HL-60 (cell line): Measurements from ENCODE around the gene CYGB.

Experiments
- DNase-seq, 2 experiments: peaks; one replicate each; pipeline ENCODE4 v3.0.0-alpha.2; 2010 to 2020; ENCODE audit warnings: low read depth in 1 of 2, low spot score in 1 of 2
- H3K27ac ChIP-seq: fragments of 250-450 bp; sonication (Bioruptor Pico); replicated peaks from 2 replicates; pipeline ENCODE4 v1.5.1; 2020; ENCODE audit warnings: mild to moderate bottlenecking, moderate library complexity
- H3K27me3 ChIP-seq: fragments of 250-450 bp; sonication (Bioruptor Pico); 2 replicates; pipeline ENCODE4 v1.5.1; 2021; ENCODE audit warnings: mild to moderate bottlenecking, moderate library complexity; ENCODE audit not compliant: insufficient read depth, poor library complexity, severe bottlenecking
- H3K4me3 ChIP-seq: replicated peaks from 2 replicates; pipeline ENCODE4 v1.5.1; 2011; ENCODE audit warnings: mild to moderate bottlenecking, control low read depth, low read length; ENCODE audit not compliant: insufficient read depth
- CTCF ChIP-seq: IDR thresholded peaks from one replicate; pipeline ENCODE4 v1.5.1; 2011; ENCODE audit warnings: low read length, control low read depth, inconsistent platforms; ENCODE audit not compliant: insufficient read depth
- GABPA ChIP-seq: IDR thresholded peaks from 2 replicates; pipeline ENCODE4 v1.6.1; 2012; ENCODE audit warnings: low read depth
- POLR2AphosphoS5 ChIP-seq: IDR thresholded peaks from 2 replicates; pipeline ENCODE4 v1.6.1; 2012; ENCODE audit warnings: low read depth
- SPI1 ChIP-seq: IDR thresholded peaks from 2 replicates; pipeline ENCODE4 v1.6.1; 2012; ENCODE audit warnings: low read depth, mild to moderate bottlenecking, borderline replicate concordance
- TF ChIP-seq, protein P1 (sequence below): IDR thresholded peaks from 2 replicates; pipeline ENCODE4 v1.6.1; 2012; ENCODE audit warnings: low read depth; ENCODE audit not compliant: insufficient replicate concordance

Gene CYGB

DNA sequence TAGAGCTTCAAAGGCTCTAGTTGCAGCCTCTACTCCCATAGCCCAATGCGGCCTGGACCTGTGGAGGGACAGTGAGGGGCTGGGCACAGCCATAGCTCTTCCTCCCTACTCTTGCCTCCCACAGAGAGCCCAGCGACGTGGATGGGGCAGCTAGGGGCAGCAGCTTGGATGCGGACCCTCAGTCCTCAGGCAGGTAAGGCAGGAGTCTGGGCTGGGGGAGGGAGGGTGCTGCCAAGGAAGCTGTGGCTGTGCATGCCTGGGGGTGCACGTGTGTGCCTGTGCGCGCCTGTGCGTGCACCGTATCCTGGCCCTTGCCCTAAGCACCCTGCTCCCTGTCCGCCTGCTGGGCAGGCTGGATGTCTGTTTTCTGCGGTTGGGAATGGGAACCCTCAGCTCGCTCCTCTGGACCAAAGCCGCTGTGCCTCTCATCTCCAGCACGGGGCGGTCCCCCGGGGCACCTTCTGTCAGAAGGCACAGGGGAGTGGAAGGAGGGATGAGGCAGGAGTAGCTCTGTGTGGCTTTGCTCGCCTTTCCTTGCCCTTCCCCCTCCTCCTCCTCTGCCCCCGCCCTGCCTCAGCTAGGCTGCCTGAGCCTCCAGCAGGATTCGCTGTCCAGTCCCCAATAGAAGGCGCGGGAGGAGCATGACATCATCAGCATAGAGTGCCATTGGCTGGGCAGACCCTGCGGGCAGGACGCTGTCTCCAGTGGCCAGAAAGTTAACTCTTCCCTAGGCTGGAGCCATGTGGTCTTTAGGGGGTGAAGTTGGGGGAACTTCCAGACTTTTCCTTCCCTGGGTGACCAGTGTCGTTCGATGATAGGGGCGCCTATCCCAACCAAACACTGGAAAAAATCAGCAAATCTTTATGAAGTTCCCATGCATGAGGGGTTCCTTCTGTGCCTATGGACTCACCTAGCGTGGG lies 3.1 kb upstream of the CYGB start:
- Histone ChIP-seq H3K4me3 (no peak overlapping the region), H3K27me3 (peaks cover 25% of the 10 kb centered on the region), H3K27ac (no peak overlapping the region)
- DNase-seq: peak in 1 of 2 experiments; percentile 19
- TF ChIP-seq SPI1 (no peak), POLR2AphosphoS5 (no peak), CTCF (no peak), GABPA (no peak)
- TF ChIP-seq, protein P1, sequence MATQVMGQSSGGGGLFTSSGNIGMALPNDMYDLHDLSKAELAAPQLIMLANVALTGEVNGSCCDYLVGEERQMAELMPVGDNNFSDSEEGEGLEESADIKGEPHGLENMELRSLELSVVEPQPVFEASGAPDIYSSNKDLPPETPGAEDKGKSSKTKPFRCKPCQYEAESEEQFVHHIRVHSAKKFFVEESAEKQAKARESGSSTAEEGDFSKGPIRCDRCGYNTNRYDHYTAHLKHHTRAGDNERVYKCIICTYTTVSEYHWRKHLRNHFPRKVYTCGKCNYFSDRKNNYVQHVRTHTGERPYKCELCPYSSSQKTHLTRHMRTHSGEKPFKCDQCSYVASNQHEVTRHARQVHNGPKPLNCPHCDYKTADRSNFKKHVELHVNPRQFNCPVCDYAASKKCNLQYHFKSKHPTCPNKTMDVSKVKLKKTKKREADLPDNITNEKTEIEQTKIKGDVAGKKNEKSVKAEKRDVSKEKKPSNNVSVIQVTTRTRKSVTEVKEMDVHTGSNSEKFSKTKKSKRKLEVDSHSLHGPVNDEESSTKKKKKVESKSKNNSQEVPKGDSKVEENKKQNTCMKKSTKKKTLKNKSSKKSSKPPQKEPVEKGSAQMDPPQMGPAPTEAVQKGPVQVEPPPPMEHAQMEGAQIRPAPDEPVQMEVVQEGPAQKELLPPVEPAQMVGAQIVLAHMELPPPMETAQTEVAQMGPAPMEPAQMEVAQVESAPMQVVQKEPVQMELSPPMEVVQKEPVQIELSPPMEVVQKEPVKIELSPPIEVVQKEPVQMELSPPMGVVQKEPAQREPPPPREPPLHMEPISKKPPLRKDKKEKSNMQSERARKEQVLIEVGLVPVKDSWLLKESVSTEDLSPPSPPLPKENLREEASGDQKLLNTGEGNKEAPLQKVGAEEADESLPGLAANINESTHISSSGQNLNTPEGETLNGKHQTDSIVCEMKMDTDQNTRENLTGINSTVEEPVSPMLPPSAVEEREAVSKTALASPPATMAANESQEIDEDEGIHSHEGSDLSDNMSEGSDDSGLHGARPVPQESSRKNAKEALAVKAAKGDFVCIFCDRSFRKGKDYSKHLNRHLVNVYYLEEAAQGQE: no peak

- no peak for DNase-seq
- TF ChIP-seq, protein P1: no peak
- TF ChIP-seq GABPA: no peak
- TF ChIP-seq SPI1: no peak
- TF ChIP-seq POLR2AphosphoS5: no peak
- TF ChIP-seq CTCF: no peak
- Histone ChIP-seq H3K27me3 (peaks cover 25% of the 10 kb centered on the region), H3K27ac (no peak within 1 kb of the TSS), H3K4me3 (no peak within 1 kb of the TSS)
Observed at GRCh38 chr17:76539631-76540271, 2.2 kb upstream of the CYGB start, which contains the start of gene PRCD. PRCD (plus strand) TSS chr17:76540044; CDS start chr17:76540142, 98 bp downstream.

- Histone ChIP-seq H3K27ac (no peak overlapping the region), H3K27me3 (peaks cover 22% of the 10 kb centered on the region), H3K4me3 (no peak overlapping the region)
- no peak for TF ChIP-seq POLR2AphosphoS5
- no peak for TF ChIP-seq GABPA
- no peak for TF ChIP-seq SPI1
- TF ChIP-seq, protein P1: no peak
- no peak for TF ChIP-seq CTCF
- DNase-seq: no peak
Observed at GRCh38 chr17:76538941-76539570, 1.5 kb upstream of the CYGB start.
